ENCODE results near the gene BRMS1L. TPM values are rescaled to one million over a fixed set of nuclear protein-coding genes. Genes with fewer than 3 reads are reported as not detected.

Gene BRMS1L
- total and polyA plus RNA-seq, 2 of the 4 experiments (the other 2 are of a cell fraction), result 1.8 to 6.2 TPM

DNA sequence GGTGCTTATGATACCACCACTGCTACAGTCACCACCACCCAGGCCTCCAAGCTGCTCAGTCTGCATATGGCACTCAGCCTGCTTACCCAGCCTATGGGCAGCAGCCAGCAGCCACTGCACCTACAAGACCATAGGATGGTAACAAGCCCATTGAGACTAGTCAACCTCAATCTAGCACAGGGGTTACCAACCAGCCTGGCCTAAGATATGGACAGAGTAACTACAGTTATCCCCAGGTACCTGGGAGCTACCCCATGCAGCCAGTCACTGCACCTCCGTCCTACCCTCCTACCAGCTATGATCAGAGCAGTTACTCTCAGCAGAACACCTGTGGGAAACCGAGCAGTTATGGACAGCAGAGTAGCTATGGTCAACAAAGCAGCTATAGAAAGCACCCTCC, 55.1 kb downstream of the BRMS1L start:
- Histone ChIP-seq H3K9me3 (ENCODE audit: control insufficient read depth, insufficient read depth, low read length) (no peaks in the 10 kb centered on the region), H3K27ac (ENCODE audit: insufficient read depth, low read length) (no peak overlapping the region), H3K36me3 (ENCODE audit: control insufficient read depth, insufficient read depth, low read length) (no peaks in the 10 kb centered on the region), H2BK5ac (ENCODE audit: low read depth, low read length, poor library complexity, severe bottlenecking) (no peak overlapping the region), H3K4me1 (ENCODE audit: control insufficient read depth, insufficient read depth, low read length) (peaks cover 2% of the 10 kb centered on the region), H2BK120ac (ENCODE audit: low read depth, low read length) (no peak overlapping the region), H3K9me1 (ENCODE audit: insufficient read depth, low read length) (no peaks in the 10 kb centered on the region), H3K23ac (ENCODE audit: low read depth, low read length) (no peak overlapping the region), H2BK15ac (ENCODE audit: low read depth, low read length) (no peak overlapping the region), H3K4me2 (ENCODE audit: low read depth, low read length) (no peak overlapping the region), H3K9ac (ENCODE audit: low read depth, low read length) (no peak overlapping the region), H2BK20ac (ENCODE audit: low read depth, low read length) (no peak overlapping the region), H3K18ac (ENCODE audit: low read depth, low read length) (no peak overlapping the region), H3K14ac (replicated peaks; ENCODE audit: low read depth, low read length) (no peak overlapping the region), H3K79me1 (ENCODE audit: low read depth in 1 of 2, low read length in 2 of 2) (no peaks in the 10 kb centered on the region), H3K56ac (ENCODE audit: extremely low read depth, insufficient read depth, low read length) (no peak overlapping the region), H3K4ac (ENCODE audit: low read depth, low read length) (no peak overlapping the region), H3K4me3 (ENCODE audit: insufficient read depth, low read depth, low read length) (no peak overlapping the region), H2AFZ (replicated peaks; ENCODE audit: low read length, poor library complexity) (no peak overlapping the region), H3K27me3 (ENCODE audit: control insufficient read depth, insufficient read depth, low read length) (no peaks in the 10 kb centered on the region), H4K20me1 (ENCODE audit: insufficient read depth, low read length) (peaks cover 7% of the 10 kb centered on the region; the same call in 1 of the 2 replicates), H4K8ac (ENCODE audit: low read depth in 2 of 2, low read length in 2 of 2) (no peak overlapping the region), H4K5ac (ENCODE audit: low read depth, low read length) (no peak overlapping the region), H2AK5ac (ENCODE audit: low read depth, low read length) (peak overlapping the region; percentile 8; the same call in 1 of the 2 replicates), H2AK9ac (replicated peaks; ENCODE audit: low read depth, low read length, poor library complexity) (no peak overlapping the region), H4K91ac (ENCODE audit: insufficient read depth, low read depth, low read length) (no peak overlapping the region)
- WGBS, 2 experiments (ENCODE audit: extremely low coverage in 2 of 2, insufficient read length in 1 of 2), result 70% methylated on average over 2 of the region's 2 CpGs; no CpG with 5 or more reads in 1 of the 2 experiments
- in situ Hi-C loops (cut with MboI; ENCODE audit: low sequenced_read_pairs), result no loop called here
- no peak for ATAC-seq (ENCODE audit: low read depth)
- CTCF ChIA-PET, result interaction anchor here (0.6 to 1.3 kb wide), 2 partner anchors 87 to 189 kb away, joined by 3 to 7 read pairs; no protein-coding TSS in a partner anchor
- intact Hi-C loops (cut with micrococcal nuclease), result loop anchor here (5.0 kb wide), 2 partner anchors 191 to 1061 kb away; no protein-coding TSS in a partner anchor
- no peak for DNase-seq
- BruUV-seq (replicated peaks), result no TSS peak
- dilution Hi-C loops (cut with HindIII; ENCODE audit: low sequenced_read_pairs, unreplicated experiment), result no loop called here
- POLR2A ChIA-PET (ENCODE audit: unreplicated experiment), result no interaction called here
- TF ChIP-seq RFX5 (IDR thresholded peaks at IDR 0.05; ENCODE audit: low read depth, low read length) (no peak), MAFK (IDR thresholded peaks at IDR 0.05; ENCODE audit: low read depth, low read length) (no peak), MXI1 (IDR thresholded peaks at IDR 0.05; ENCODE audit: borderline replicate concordance, low read depth, low read length) (no peak), CHD1 (IDR thresholded peaks at IDR 0.05; ENCODE audit: low read depth, low read length) (no peak), BHLHE40 (IDR thresholded peaks at IDR 0.05; ENCODE audit: low read depth, low read length) (no peak), FOS (IDR thresholded peaks at IDR 0.05; ENCODE audit: low read depth, low read length) (no peak), POLR2A (IDR thresholded peaks at IDR 0.05; ENCODE audit: low read depth, low read length) (no peak)
- TF ChIP-seq, protein P1, sequence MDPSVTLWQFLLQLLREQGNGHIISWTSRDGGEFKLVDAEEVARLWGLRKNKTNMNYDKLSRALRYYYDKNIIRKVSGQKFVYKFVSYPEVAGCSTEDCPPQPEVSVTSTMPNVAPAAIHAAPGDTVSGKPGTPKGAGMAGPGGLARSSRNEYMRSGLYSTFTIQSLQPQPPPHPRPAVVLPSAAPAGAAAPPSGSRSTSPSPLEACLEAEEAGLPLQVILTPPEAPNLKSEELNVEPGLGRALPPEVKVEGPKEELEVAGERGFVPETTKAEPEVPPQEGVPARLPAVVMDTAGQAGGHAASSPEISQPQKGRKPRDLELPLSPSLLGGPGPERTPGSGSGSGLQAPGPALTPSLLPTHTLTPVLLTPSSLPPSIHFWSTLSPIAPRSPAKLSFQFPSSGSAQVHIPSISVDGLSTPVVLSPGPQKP (IDR thresholded peaks at IDR 0.05; ENCODE audit: borderline replicate concordance, low read depth, low read length), result no peak

Measured in IMR-90 (cell line).